Regular cardiac myocyte (primary cell): ENCODE measurements around the gene NMT1. TPM values are rescaled to one million over a fixed set of nuclear protein-coding genes. Genes with fewer than 3 reads are reported as not detected.

Source experiments
- total RNA-seq: library from RNA; depleted of rRNA; stranded (reverse); fragments of >200 nt; gene quantifications from 2 replicates; pipeline ENCODE4 v1.2.3, GENCODE V29; 2014

The NMT1 gene
- total RNA-seq = 80.6 and 86.3 TPM in 2 replicates

DNA sequence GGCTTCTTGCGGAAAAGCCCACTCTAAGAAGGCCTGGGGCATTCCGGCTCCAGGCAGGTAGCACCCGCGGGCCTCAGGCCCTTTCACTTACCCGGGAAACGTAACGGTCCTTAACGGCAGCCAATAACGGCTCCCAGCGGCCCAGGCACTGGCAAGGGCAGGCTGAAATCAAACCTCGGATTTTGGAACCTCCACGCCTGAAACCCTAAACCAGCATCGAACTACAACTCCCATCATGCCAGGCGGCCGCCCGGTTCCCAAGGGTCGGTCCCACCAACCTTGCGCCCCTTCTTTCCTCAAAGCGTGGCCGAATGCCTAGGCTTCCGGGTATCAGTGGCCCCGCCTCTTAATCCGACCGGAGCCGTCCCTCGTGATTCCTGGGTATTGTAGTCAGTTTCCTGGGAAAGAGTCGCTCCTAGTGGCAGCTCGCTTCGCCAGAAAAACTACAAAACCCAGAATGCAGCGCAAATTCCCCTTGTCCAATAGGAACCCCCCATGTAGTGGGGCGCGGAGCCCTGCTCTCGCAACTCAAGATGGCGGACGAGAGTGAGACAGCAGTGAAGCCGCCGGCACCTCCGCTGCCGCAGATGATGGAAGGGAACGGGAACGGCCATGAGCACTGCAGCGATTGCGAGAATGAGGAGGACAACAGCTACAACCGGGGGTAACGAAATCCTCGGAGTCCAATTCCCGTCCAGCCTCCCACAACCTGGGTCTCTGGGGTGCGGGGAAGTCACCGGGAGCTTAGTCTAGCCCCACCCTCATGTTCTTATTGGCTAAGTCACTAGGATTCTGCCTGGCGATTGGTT, at the start of gene NMT1:
TSS of gene NMT1 (plus strand) at position 521 of the 809 bp plus-strand sequence. CDS start at position 534, 13 bp downstream.

DNA sequence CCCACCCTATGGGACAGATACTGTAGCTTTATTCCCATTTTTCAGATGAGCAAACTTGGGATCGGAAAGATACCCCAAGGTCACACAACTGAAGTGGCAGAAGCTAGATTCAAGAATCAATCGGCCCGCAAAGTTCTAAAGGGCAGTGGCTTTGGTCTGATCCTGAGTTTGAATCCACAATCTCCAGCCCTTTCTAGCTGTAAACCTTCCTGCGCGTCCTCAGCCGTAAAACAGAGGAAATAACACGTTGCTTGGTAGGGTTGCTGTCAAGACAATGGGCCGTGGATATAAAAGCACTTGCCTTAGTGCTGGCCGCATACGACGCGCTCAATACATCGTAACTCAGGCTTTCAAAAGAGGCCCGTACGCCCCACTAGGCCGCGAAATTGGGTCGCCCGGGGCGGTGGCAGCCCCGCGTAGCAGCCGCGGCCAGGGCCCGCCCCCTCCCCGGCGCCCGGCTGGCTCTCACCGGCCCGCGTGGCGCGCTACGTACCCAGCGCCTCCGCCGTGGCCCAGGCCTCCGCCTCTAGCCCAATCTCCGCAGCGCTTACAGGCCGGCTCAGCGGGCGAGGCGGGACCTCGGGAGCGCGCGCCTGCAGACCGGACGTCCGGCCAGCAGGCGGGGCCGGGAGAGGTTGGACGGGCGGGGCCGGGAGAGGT, 9.9 kb upstream of the NMT1 start, which contains the start of gene DCAKD:
TSS of gene DCAKD (minus strand) at position 573 of the 660 bp plus-strand sequence. CDS start 16,747 bp downstream, outside the sequence.

DNA sequence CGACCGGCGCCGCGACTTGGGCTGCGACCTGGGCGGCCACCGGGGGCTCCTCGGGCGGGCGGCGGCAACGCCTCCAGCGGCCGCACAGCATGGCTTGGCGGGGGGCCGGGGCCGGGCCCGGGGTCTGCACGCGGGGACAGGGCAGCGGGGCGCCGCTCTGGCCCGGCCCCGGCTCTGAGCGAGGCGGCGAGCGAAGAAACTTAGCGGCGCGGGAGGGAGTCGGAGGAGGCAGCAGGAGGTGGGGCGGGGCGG, 71.1 kb downstream of the NMT1 start, which contains the start of gene PLCD3:
TSS of gene PLCD3 (minus strand) at position 196 of the 252 bp plus-strand sequence. CDS start at position 91, 105 bp downstream.

DNA sequence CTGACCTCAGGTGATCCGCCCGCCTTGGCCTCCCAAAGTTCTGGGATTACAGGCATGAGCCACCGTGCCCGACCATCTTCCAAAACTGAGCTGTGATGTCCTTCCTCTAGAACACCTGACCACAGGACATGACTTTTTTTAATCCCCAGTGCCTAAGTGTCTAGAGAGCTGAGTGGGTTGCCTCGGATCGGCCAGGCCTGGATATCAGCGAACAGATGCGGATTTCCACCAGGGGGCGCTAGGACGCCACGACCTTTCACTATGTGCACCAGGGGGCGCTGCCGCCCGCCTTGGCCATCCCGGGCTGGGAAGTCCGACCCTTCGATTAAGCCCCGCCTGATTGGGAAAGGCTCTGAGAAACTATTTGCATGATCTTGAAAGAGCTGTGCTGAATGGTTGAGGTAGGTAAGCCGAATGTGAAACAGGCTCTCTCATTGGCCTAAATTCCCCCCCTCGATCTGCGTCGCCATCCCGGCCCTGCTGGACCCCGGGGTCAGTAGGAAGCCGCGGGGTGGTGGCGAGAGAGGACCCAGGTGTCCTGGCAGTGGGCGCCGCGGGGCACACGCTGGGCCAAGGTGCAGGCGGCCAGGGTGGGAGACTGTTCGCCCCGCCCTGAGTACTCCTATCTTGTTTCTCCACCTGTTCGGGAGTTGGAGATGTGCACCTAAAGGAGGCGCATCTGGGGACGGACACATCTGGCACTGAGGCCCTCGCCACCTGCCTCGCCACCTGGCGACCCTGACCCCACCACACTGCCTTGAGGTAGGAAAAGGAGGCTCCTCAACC, 74.3 kb downstream of the NMT1 start, which contains the start of gene ACBD4:
TSS of gene ACBD4 (plus strand) at position 496 of the 786 bp plus-strand sequence. CDS start 458 bp downstream, outside the sequence.

DNA sequence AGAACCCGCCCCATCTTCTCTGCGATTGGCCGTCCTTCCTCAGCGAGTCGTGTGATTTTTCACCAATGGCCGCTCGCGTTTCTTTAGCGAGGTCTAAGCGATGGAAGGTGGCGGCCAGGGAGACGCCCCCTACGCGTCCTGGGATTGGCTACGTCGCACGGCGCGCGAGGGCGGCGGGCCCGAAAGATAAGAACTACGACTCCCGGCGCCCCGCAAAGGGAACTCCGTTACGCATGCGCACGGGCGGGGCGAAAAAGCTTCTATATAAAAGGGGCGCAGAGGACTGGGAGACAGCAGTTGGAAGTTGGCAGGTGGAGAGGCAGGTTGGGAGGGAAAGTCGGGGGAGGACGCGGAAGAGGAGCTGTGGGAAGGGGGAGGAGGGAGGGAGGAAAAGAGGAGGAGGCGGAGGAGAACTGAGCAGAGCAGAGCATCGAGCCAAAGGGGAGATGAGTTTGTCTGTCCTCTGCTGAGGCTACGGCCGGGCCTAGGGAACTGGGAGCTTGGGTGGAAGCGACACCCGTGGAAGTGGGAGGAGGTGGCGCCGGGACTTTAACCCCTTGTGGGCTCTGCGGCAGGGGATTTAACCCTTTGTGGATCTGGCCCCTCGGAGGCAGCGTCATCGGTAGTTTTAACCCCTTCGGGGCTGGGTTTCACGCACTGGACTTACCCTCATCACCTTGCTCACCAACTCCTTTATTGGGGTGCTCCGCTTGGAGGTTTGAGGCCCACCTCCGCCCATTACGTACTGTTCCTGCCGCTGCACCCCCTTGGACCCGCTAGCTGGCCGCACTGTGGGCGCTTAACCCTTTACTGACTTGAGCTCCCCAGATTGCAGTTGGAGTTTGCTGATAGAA, 87.3 kb downstream of the NMT1 start, which contains the start of gene HEXIM1:
TSS of gene HEXIM1 (plus strand) at position 293 of the 854 bp plus-strand sequence. CDS start 716 bp downstream, outside the sequence.

Other genes with a start within 250 kb of the NMT1 start
- 15.8 and 40.6 TPM in 2 replicates for gene GJC1, start 231.0 kb upstream of the NMT1 start, total RNA-seq
- gene HIGD1B, start 213.4 kb upstream of the NMT1 start, total RNA-seq = not detected in 2 replicates
- 129 and 142 TPM in 2 replicates for gene EFTUD2, start 161.9 kb upstream of the NMT1 start, total RNA-seq
- gene GFAP, start 145.8 kb upstream of the NMT1 start, total RNA-seq = under 0.01 TPM in 2 replicates
- 1.1 and 10.2 TPM in 2 replicates for gene KIF18B, start 113.5 kb upstream of the NMT1 start, total RNA-seq
- gene C1QL1, start 93.0 kb upstream of the NMT1 start, total RNA-seq = 0.19 TPM in 1 of 2 replicates, not detected in the other
- gene DCAKD, start 9.7 kb upstream of the NMT1 start, total RNA-seq = 25.9 and 39.7 TPM in 2 replicates
- gene PLCD3, start 71.2 kb downstream of the NMT1 start, total RNA-seq = 7.9 and 11.7 TPM in 2 replicates
- 2.3 and 7.3 TPM in 2 replicates for gene ACBD4, start 74.4 kb downstream of the NMT1 start, total RNA-seq
- 6.8 and 18.4 TPM in 2 replicates for gene HEXIM1, start 87.2 kb downstream of the NMT1 start, total RNA-seq
- 7.6 and 7.7 TPM in 2 replicates for gene HEXIM2, start 100.6 kb downstream of the NMT1 start, total RNA-seq
- gene FMNL1, start 160.6 kb downstream of the NMT1 start, total RNA-seq = 0.38 and 2.8 TPM in 2 replicates
- gene SPATA32, start 200.8 kb downstream of the NMT1 start, total RNA-seq = under 0.01 TPM in 1 of 2 replicates, not detected in the other